Right atrium auricular region (tissue), 2 donors: ENCODE data around the gene IREB2. TPM values are rescaled to one million over a fixed set of nuclear protein-coding genes. Genes with fewer than 3 reads are reported as not detected.

Source experiments
- DNase-seq: peaks from one replicate; pipeline ENCODE4 v3.0.0-alpha.2; 2019; ENCODE audit warnings: low spot score
- H3K27ac ChIP-seq, 2 donors: fragments of 200-600 bp; sonication (generic); 1 replicate in 1 of 2; 2 replicates in 1 of 2; pipeline ENCODE4 v1.5.1; 2016 to 2019
- H3K27me3 ChIP-seq, 2 donors: fragments of 200-600 bp; sonication (generic); one replicate each; pipeline versions ENCODE4 v1.5.1 to v1.6.0; 2017 to 2019
- H3K36me3 ChIP-seq: fragments of 200-600 bp; sonication (generic); one replicate; pipeline ENCODE4 v1.5.1; 2016
- H3K4me1 ChIP-seq, 2 donors: fragments of 200-600 bp; sonication (generic); one replicate each; pipeline versions ENCODE4 v1.5.1 to v1.6.0; 2017 to 2019
- H3K4me3 ChIP-seq, 2 donors: fragments of 200-600 bp; sonication (generic); 1 replicate in 1 of 2; 2 replicates in 1 of 2; pipeline ENCODE4 v1.5.1; 2017 to 2019; ENCODE audit warnings: mild to moderate bottlenecking in 1 of 2, moderate library complexity in 1 of 2
- H3K9me3 ChIP-seq, 2 donors: fragments of 200-600 bp; sonication (generic); one replicate each; pipeline ENCODE4 v1.5.1; 2019
- CTCF ChIP-seq, 2 donors: fragments of 200-600 bp; sonication (generic); IDR thresholded peaks; one replicate each; pipeline ENCODE4 v1.5.1; 2019; ENCODE audit warnings: antibody characterized with exemption in 2 of 2
- total RNA-seq, 2 donors: library from RNA; depleted of rRNA; stranded (reverse); fragments of >200 nt; gene quantifications; one replicate each; pipeline ENCODE4 v1.1.0, GENCODE V29; 2016

Gene IREB2
- total RNA-seq, 2 donors from 2014 or later = 14.5 to 16.3 TPM

GRCh38 chr15:78446551-78446950 lies 8.5 kb downstream of the IREB2 start:
- no peak overlapping the region for H3K27ac ChIP-seq
- peaks cover 0 to 41% of the 10 kb centered on the region in 2 donors for H3K4me1 ChIP-seq
- TF ChIP-seq CTCF (IDR thresholded peaks at IDR 0.05) = no peak
- peaks cover 13% of the 10 kb centered on the region for H3K36me3 ChIP-seq
- no peak overlapping the region for H3K4me3 ChIP-seq
- no peaks in the 10 kb centered on the region for H3K9me3 ChIP-seq
- H3K27me3 ChIP-seq = no peaks in the 10 kb centered on the region
- no peak for DNase-seq

- Histone ChIP-seq H3K36me3 (peaks cover 8% of the 10 kb centered on the region), H3K4me1 (peaks cover 0 to 47% of the 10 kb centered on the region in 2 donors), H3K9me3 (no peaks in the 10 kb centered on the region), H3K4me3 (no peak overlapping the region), H3K27ac (no peak overlapping the region), H3K27me3 (no peaks in the 10 kb centered on the region)
- TF ChIP-seq CTCF (IDR thresholded peaks at IDR 0.05) = no peak
- no peak for DNase-seq
Measured at GRCh38 chr15:78448441-78449219, 10.6 kb downstream of the IREB2 start.

- Histone ChIP-seq H3K9me3 (no peaks in the 10 kb centered on the region), H3K4me3 (no peak overlapping the region), H3K27me3 (no peaks in the 10 kb centered on the region), H3K36me3 (peaks cover 8% of the 10 kb centered on the region), H3K4me1 (peaks cover 0 to 45% of the 10 kb centered on the region in 2 donors), H3K27ac (no peak overlapping the region)
- no peak for TF ChIP-seq CTCF (IDR thresholded peaks at IDR 0.05)
- DNase-seq = no peak
Measured at GRCh38 chr15:78449220-78449999, 11.4 kb downstream of the IREB2 start.

- no peaks in the 10 kb centered on the region for H3K9me3 ChIP-seq
- H3K27ac ChIP-seq = no peak overlapping the region
- H3K4me1 ChIP-seq = peaks cover 0 to 53% of the 10 kb centered on the region in 2 donors
- no peak overlapping the region for H3K4me3 ChIP-seq
- H3K27me3 ChIP-seq = no peaks in the 10 kb centered on the region
- DNase-seq = no peak
- H3K36me3 ChIP-seq = peaks cover 8% of the 10 kb centered on the region
- no peak for TF ChIP-seq CTCF (IDR thresholded peaks at IDR 0.05)
Measured at GRCh38 chr15:78450285-78450858, 12.4 kb downstream of the IREB2 start.

GRCh38 chr15:78452485-78452884 lies 14.5 kb downstream of the IREB2 start:
- no peak for TF ChIP-seq CTCF (IDR thresholded peaks at IDR 0.05)
- no peak for DNase-seq
- H3K36me3 ChIP-seq = peaks cover 2% of the 10 kb centered on the region
- H3K4me1 ChIP-seq = peaks cover 0 to 67% of the 10 kb centered on the region in 2 donors
- no peaks in the 10 kb centered on the region for H3K27me3 ChIP-seq
- no peaks in the 10 kb centered on the region for H3K9me3 ChIP-seq
- H3K27ac ChIP-seq = no peak overlapping the region
- H3K4me3 ChIP-seq = no peak overlapping the region
